Type B pancreatic cell (in vitro differentiated cells): ENCODE measurements around the gene TUFT1. TPM values are rescaled to one million over a fixed set of nuclear protein-coding genes. Genes with fewer than 3 reads are reported as not detected.

Experiments used
- DNase-seq: peaks from one replicate; pipeline ENCODE4 v3.0.0; 2021; ENCODE audit warnings: mixed read lengths; ENCODE audit not compliant: unreplicated experiment; ENCODE audit errors: extremely low spot score
- H3K27ac Mint-ChIP-seq: 2 replicates; pipeline ENCODE4 v1.8.0; 2021; ENCODE audit warnings: mild to moderate bottlenecking, mixed read lengths
- H3K27me3 Mint-ChIP-seq: 2 replicates; pipeline ENCODE4 v1.8.0; 2021; ENCODE audit warnings: mixed read lengths
- H3K36me3 Mint-ChIP-seq: 2 replicates; pipeline ENCODE4 v1.8.0; 2021; ENCODE audit warnings: mixed read lengths
- H3K4me1 Mint-ChIP-seq: one replicate; pipeline ENCODE4 v1.8.0; 2021; ENCODE audit warnings: mixed read lengths; ENCODE audit not compliant: unreplicated experiment
- H3K4me3 Mint-ChIP-seq: 2 replicates; pipeline ENCODE4 v1.8.0; 2021; ENCODE audit warnings: mild to moderate bottlenecking, mixed read lengths
- H3K9me3 Mint-ChIP-seq: 2 replicates; pipeline ENCODE4 v1.8.0; 2021; ENCODE audit warnings: mixed read lengths
- total RNA-seq: library from RNA; stranded (reverse); gene quantifications from 2 replicates; pipeline ENCODE4 v1.2.1, GENCODE V29; 2021; ENCODE audit warnings: low replicate concordance
- TF ChIP-seq, protein P1 (sequence below): fragments of 200-600 bp; sonication (generic); conservative IDR thresholded peaks from 2 replicates; pipeline ENCODE4 v1.5.0; 2021; ENCODE audit warnings: antibody characterized with exemption, mild to moderate bottlenecking

Gene TUFT1
- total RNA-seq, 1 donor from 2014 or later: 15.5 TPM

DNA sequence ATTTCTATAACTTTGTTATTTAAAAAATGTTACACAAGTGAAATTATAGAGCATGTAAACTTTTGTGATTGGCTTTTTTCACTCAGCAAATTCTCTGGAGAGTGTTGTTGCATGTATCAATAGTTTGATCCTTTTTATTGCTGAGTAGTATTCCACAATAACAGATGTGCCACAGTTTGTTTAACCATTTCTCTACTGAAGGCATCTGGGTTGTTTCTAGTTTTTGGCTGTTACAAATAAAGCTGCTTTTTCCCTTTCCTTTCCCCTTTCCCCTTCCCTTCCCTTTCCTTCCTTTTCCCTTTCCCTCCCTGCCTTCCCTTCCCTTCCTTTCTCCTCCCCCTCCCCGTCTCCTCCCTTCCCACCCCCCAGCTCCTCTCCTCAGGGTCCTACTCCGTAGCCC lies 15.9 kb downstream of the TUFT1 start:
- Mint-ChIP-seq H3K4me3 (no peak overlapping the region), H3K27ac (no peak overlapping the region), H3K36me3 (peaks cover 6% of the 10 kb centered on the region), H3K9me3 (no peaks in the 10 kb centered on the region), H3K27me3 (no peaks in the 10 kb centered on the region), H3K4me1 (peaks cover 3% of the 10 kb centered on the region)
- TF ChIP-seq, protein P1, sequence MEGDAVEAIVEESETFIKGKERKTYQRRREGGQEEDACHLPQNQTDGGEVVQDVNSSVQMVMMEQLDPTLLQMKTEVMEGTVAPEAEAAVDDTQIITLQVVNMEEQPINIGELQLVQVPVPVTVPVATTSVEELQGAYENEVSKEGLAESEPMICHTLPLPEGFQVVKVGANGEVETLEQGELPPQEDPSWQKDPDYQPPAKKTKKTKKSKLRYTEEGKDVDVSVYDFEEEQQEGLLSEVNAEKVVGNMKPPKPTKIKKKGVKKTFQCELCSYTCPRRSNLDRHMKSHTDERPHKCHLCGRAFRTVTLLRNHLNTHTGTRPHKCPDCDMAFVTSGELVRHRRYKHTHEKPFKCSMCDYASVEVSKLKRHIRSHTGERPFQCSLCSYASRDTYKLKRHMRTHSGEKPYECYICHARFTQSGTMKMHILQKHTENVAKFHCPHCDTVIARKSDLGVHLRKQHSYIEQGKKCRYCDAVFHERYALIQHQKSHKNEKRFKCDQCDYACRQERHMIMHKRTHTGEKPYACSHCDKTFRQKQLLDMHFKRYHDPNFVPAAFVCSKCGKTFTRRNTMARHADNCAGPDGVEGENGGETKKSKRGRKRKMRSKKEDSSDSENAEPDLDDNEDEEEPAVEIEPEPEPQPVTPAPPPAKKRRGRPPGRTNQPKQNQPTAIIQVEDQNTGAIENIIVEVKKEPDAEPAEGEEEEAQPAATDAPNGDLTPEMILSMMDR: no peak
- DNase-seq: no peak

DNA sequence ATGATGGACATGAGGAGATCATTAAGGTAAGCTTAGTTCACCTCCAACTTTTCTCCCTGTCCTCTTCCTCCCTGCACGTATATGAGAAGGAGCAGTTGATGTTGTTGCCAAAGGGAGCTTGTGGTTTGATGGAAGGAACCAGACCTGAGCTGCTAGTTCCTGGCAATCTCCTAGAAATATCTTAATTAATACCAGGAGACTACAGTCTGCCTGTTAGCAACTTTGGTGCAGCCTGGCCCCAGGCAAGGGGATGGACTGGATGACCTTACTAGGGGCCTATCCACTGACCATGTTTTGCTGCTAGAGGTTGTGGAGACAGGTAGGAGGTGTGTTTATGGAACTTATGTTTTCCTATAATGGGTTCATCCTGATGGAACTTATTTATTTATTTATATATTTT lies 22.6 kb downstream of the TUFT1 start:
- Mint-ChIP-seq H3K27ac (no peak overlapping the region), H3K4me1 (peaks cover 13% of the 10 kb centered on the region), H3K36me3 (peaks cover 19% of the 10 kb centered on the region), H3K9me3 (no peaks in the 10 kb centered on the region), H3K27me3 (no peaks in the 10 kb centered on the region), H3K4me3 (no peak overlapping the region)
- no peak for DNase-seq
- TF ChIP-seq, protein P1: no peak

DNA sequence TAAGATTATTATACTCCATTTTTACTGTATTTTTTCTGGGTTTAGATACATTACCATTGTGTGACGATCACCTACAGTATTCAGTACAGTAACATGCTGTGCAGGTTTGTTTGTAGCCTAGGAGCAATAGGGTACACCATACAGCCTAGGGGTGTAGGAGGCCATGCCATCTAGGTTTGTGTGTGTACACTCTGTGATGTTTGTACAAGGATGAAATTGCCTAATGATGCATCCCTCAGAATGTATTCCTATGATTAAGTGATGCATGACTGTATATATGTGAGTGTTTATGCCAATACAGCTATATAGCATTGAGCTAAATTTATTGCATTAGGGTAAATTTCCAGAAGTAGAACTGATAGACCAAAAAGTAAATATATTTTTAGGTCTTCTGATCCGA lies 23.3 kb downstream of the TUFT1 start:
- DNase-seq: no peak
- H3K36me3 Mint-ChIP-seq: peaks cover 22% of the 10 kb centered on the region
- H3K4me1 Mint-ChIP-seq: peaks cover 13% of the 10 kb centered on the region
- no peak overlapping the region for H3K4me3 Mint-ChIP-seq
- H3K9me3 Mint-ChIP-seq: no peaks in the 10 kb centered on the region
- TF ChIP-seq, protein P1: no peak
- H3K27ac Mint-ChIP-seq: no peak overlapping the region
- no peaks in the 10 kb centered on the region for H3K27me3 Mint-ChIP-seq

DNA sequence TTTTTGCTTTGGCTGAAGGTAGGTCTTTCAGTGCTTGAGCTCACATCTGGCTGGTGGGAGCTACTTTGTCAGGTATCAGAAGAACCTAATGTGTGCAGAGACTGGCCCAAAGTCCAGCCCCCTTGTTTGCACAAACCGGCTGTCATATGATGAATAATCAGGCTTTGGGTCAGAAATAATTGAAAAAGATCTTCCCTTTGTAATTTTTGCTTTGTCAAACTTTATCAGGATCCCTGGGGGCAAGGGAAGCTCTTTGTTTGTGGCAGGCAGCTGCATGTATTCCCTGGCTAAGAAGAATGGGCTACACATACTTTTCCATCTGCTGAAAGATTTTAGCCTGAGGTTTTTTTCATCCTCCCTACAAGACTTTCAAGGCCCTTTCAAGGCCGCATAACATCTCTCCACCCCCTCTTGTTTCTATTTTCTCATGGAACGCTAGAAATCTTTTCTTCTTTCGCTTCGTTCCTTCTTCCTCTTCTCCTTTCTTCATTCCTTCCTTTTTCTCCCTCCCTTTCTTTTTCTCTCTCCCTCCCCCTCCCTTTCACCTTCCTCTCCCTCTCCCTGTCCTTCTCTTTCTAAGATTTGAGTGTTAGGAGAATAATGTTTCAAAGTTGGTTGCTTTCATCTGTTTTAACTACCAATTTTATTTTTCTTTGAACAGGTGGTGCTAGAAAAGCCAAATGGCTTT lies 25.5 kb downstream of the TUFT1 start:
- Mint-ChIP-seq H3K4me3 (peak overlapping the region; percentile 14), H3K27ac (peak overlapping the region; percentile 76), H3K27me3 (no peaks in the 10 kb centered on the region), H3K36me3 (peaks cover 23% of the 10 kb centered on the region), H3K9me3 (no peaks in the 10 kb centered on the region), H3K4me1 (peaks cover 13% of the 10 kb centered on the region)
- TF ChIP-seq, protein P1: no peak
- no peak for DNase-seq

DNA sequence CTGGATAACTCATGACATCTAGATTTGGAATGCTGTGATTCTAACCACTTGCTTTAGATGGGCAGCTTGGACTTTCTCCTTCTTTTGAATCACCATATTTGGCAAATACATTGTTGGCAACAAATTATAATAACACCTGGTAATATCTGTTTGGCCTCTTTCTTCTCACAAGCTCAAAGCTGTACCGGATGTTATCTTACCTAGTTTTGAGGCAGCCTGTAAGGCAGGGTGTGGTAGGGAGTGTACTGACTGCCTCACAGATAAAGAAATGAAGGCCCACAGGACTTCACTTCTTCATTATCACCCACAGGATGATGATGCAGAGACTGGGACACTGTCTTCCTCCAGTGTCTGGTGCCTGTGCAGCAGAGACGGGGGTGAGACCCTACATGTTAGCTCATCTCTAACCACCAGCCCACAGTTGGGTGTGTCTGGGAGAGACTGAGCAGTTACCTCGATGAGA lies 28.5 kb downstream of the TUFT1 start:
- peak overlapping the region; percentile 6 for H3K27ac Mint-ChIP-seq
- H3K27me3 Mint-ChIP-seq: no peaks in the 10 kb centered on the region
- H3K4me3 Mint-ChIP-seq: no peak overlapping the region
- no peak for DNase-seq
- H3K9me3 Mint-ChIP-seq: no peaks in the 10 kb centered on the region
- H3K4me1 Mint-ChIP-seq: peaks cover 19% of the 10 kb centered on the region
- H3K36me3 Mint-ChIP-seq: peaks cover 27% of the 10 kb centered on the region
- TF ChIP-seq, protein P1: no peak
